GM18861 (cell line): ENCODE data around the gene CD177.
"Not testable (repeated sequence)": the region's sequence is repeated elsewhere in the genome, so short reads cannot be mapped to it uniquely, and the experiment has no call there.

Experiments used
- ATAC-seq: cut with Tn5 transposase; IDR thresholded peaks from one replicate; pipeline ENCODE4 v1.9.1; 2021; ENCODE audit not compliant: unreplicated experiment

Gene CD177

GRCh38 chr19:43331435-43332010 is 22.0 kb upstream of the CD177 start:
- ATAC-seq, result no peak

GRCh38 chr19:43332058-43332922 is 21.2 kb upstream of the CD177 start:
- ATAC-seq, result no peak

- not testable (repeated sequence) for ATAC-seq
These were observed 17.0 kb upstream of the CD177 start for GRCh38 chr19:43336508-43336907.

GRCh38 chr19:43337737-43338136 is 15.7 kb upstream of the CD177 start:
- ATAC-seq, result no peak

GRCh38 chr19:43338530-43338929 is 15.0 kb upstream of the CD177 start:
- no peak for ATAC-seq

GRCh38 chr19:43339243-43339930 is 14.1 kb upstream of the CD177 start:
- ATAC-seq, result not testable (repeated sequence)

- not testable (repeated sequence) for ATAC-seq
These were observed 13.4 kb upstream of the CD177 start for GRCh38 chr19:43340101-43340500.

GRCh38 chr19:43341098-43341497 is 12.4 kb upstream of the CD177 start:
- not testable (repeated sequence) for ATAC-seq

GRCh38 chr19:43342104-43342503 is 11.4 kb upstream of the CD177 start:
- ATAC-seq, result not testable (repeated sequence)

- not testable (repeated sequence) for ATAC-seq
These were observed 9.1 kb upstream of the CD177 start for GRCh38 chr19:43344347-43344925.

GRCh38 chr19:43349813-43350212 is 3.7 kb upstream of the CD177 start:
- not testable (repeated sequence) for ATAC-seq

- ATAC-seq, result no peak
These were observed 1.3 kb upstream of the CD177 start for GRCh38 chr19:43351998-43352746.

- ATAC-seq, result no peak
These were observed 780 bp downstream of the CD177 start for GRCh38 chr19:43354305-43354627.

- ATAC-seq, result not testable (repeated sequence)
These were observed 3.3 kb downstream of the CD177 start for GRCh38 chr19:43356749-43357148.

- no peak for ATAC-seq
These were observed 8.7 kb downstream of the CD177 start for GRCh38 chr19:43362179-43362578.

- ATAC-seq, result no peak
These were observed 9.3 kb downstream of the CD177 start for GRCh38 chr19:43362745-43363144.

GRCh38 chr19:43365677-43366076 is 12.2 kb downstream of the CD177 start:
- not testable (repeated sequence) for ATAC-seq

GRCh38 chr19:43367822-43368221 is 14.3 kb downstream of the CD177 start:
- no peak for ATAC-seq

- not testable (repeated sequence) for ATAC-seq
These were observed 15.4 kb downstream of the CD177 start for GRCh38 chr19:43368897-43369296.

- no peak for ATAC-seq
These were observed 18.4 kb downstream of the CD177 start for GRCh38 chr19:43371909-43372308.

- no peak for ATAC-seq
These were observed 19.0 kb downstream of the CD177 start for GRCh38 chr19:43372462-43372861.
